Keratinocyte (primary cell): Measurements from ENCODE around the gene RAG2. TPM values are rescaled to one million over a fixed set of nuclear protein-coding genes. Genes with fewer than 3 reads are reported as not detected.

Experiments used
- DNase-seq: peaks from one replicate; pipeline ENCODE4 v3.0.0-alpha.2; 2011; ENCODE audit warnings: low read depth, missing footprints, low spot score
- FAIRE-seq: peaks from 2 replicates; lab custom pipeline; 2011; peaks lifted over from hg19 to GRCh38; lab: Jason Lieb, UNC
- H2AFZ ChIP-seq: 2 replicates; pipeline ENCODE4 v1.6.0; 2012; ENCODE audit warnings: low read length, control low read depth, inconsistent platforms; ENCODE audit not compliant: control insufficient read depth
- H3K27ac ChIP-seq: 2 replicates; pipeline ENCODE4 v1.5.1; 2011; ENCODE audit warnings: low read length; ENCODE audit not compliant: control insufficient read depth, insufficient read depth
- H3K27me3 ChIP-seq: 3 replicates; pipeline ENCODE4 v1.6.0; 2011; ENCODE audit warnings: low read length; ENCODE audit not compliant: control insufficient read depth, insufficient read depth; ENCODE audit errors: extremely low read depth
- H3K36me3 ChIP-seq, 2 experiments: 2 replicates in 1 of 2; 3 replicates in 1 of 2; pipeline ENCODE4 v1.5.1; 2011; ENCODE audit warnings: low read length in 2 of 2, mild to moderate bottlenecking in 1 of 2; ENCODE audit not compliant: control insufficient read depth in 2 of 2, insufficient read depth in 2 of 2; ENCODE audit errors: extremely low read depth in 1 of 2
- H3K4me1 ChIP-seq: 3 replicates; pipeline ENCODE4 v1.5.1; 2011; ENCODE audit warnings: low read length; ENCODE audit not compliant: control insufficient read depth, insufficient read depth; ENCODE audit errors: extremely low read depth
- H3K4me2 ChIP-seq: 3 replicates; pipeline ENCODE4 v1.6.0; 2011; ENCODE audit warnings: low read depth, low read length; ENCODE audit not compliant: control insufficient read depth, insufficient read depth; ENCODE audit errors: extremely low read depth
- H3K4me3 ChIP-seq, 3 experiments: fragments of 200-600 bp in 1 of 3; sonication (generic) in 1 of 3; 2 replicates in 2 of 3; 3 replicates in 1 of 3; pipeline ENCODE4 v1.5.1; 2011 to 2016; ENCODE audit warnings: low read length in 3 of 3, mild to moderate bottlenecking in 3 of 3, control low read depth in 2 of 3, inconsistent platforms in 1 of 3, low read depth in 1 of 3, mixed read lengths in 1 of 3, mixed run types in 1 of 3, moderate library complexity in 1 of 3; ENCODE audit not compliant: control insufficient read depth in 2 of 3, insufficient read depth in 2 of 3; ENCODE audit errors: extremely low read depth in 1 of 3
- H3K79me2 ChIP-seq: 2 replicates; pipeline ENCODE4 v1.6.0; 2012; ENCODE audit warnings: low read length; ENCODE audit not compliant: control insufficient read depth, insufficient read depth
- H3K9ac ChIP-seq: 3 replicates; pipeline ENCODE4 v1.6.0; 2011; ENCODE audit warnings: low read length; ENCODE audit not compliant: control insufficient read depth, insufficient read depth; ENCODE audit errors: extremely low read depth
- H3K9me1 ChIP-seq: 3 replicates; pipeline ENCODE4 v1.6.0; 2011; ENCODE audit warnings: low read length; ENCODE audit not compliant: control insufficient read depth, insufficient read depth; ENCODE audit errors: extremely low read depth
- H3K9me3 ChIP-seq: 2 replicates; pipeline ENCODE4 v1.5.1; 2012; ENCODE audit warnings: low read depth, low read length; ENCODE audit not compliant: control insufficient read depth
- H4K20me1 ChIP-seq: 3 replicates; pipeline ENCODE4 v1.6.0; 2011; ENCODE audit warnings: low read length; ENCODE audit not compliant: control insufficient read depth, insufficient read depth; ENCODE audit errors: extremely low read depth
- CTCF ChIP-seq, 3 experiments: IDR thresholded peaks in 1 of 3; conservative IDR thresholded peaks in 1 of 3; optimal IDR thresholded peaks in 1 of 3; 2 replicates in 2 of 3; 3 replicates in 1 of 3; pipeline versions ENCODE3 to v1.5.1; 2011; ENCODE audit warnings: low read length in 3 of 3, mild to moderate bottlenecking in 3 of 3, moderate library complexity in 2 of 3, control low read depth in 1 of 3, inconsistent platforms in 1 of 3; ENCODE audit not compliant: insufficient read depth in 2 of 3; ENCODE audit errors: extremely low read depth in 1 of 3
- EZH2 ChIP-seq: IDR thresholded peaks from one replicate; pipeline ENCODE4 v1.6.1; 2012; ENCODE audit warnings: inconsistent platforms, mild to moderate bottlenecking, low read length, moderate library complexity
- dilution Hi-C: fragments of 300-500 bp; cut with MboI; formaldehyde crosslinking; loops from one replicate; pipeline ENCODE4 v1.7.0; 2020; ENCODE audit warnings: low sequenced_read_pairs; ENCODE audit not compliant: extremely low pct_ligation_motif_present
- polyA plus RNA-seq, 5 experiments: library from polyadenylated mRNA; depleted of rRNA in 3 of 5; stranded (reverse) in 3 of 5; stranded (forward) in 1 of 5; unstranded in 1 of 5; fragments of >200 nt; gene quantifications; 1 replicate in 1 of 5; 2 replicates in 3 of 5; 3 replicates in 1 of 5; pipeline versions ENCODE4 v1.2.1 to v1.2.3, GENCODE V29; 2011 to 2012; ENCODE audit warnings: missing spikeins in 2 of 5, low read depth in 1 of 5, low replicate concordance in 1 of 5

Gene RAG2
- polyA plus RNA-seq, 1 donor (not counting 4 experiments of a cell fraction or from before 2014, with no cell fraction given) = not detected

- FAIRE-seq = no peak
- H3K27me3 ChIP-seq = peaks cover 6% of the 10 kb centered on the region
These were observed 28.9 kb downstream of the RAG2 start for GRCh38 chr11:36569095-36569494.

GRCh38 chr11:36567694-36568093 is 30.3 kb downstream of the RAG2 start, which contains the start of gene RAG1:
Gene RAG1, plus strand, starts transcription at chr11:36568007. Its CDS starts 5,298 bp downstream, at chr11:36573305.
- H4K20me1 ChIP-seq = no peaks in the 10 kb centered on the region
- H3K27me3 ChIP-seq = peaks cover 6% of the 10 kb centered on the region
- DNase-seq = no peak
- H3K9me3 ChIP-seq = no peaks in the 10 kb centered on the region
- no peak within 1 kb of the TSS for H3K27ac ChIP-seq
- dilution Hi-C loops = no loop called here
- H3K9ac ChIP-seq = no peak within 1 kb of the TSS
- no peak within 1 kb of the TSS for H3K4me3 ChIP-seq
- H3K4me1 ChIP-seq = no peaks in the 10 kb centered on the region
- no peak within 1 kb of the TSS for H2AFZ ChIP-seq
- TF ChIP-seq CTCF (optimal IDR thresholded peaks at IDR 0.05 in 1 of 3, IDR thresholded peaks at IDR 0.05 in 1 of 3, conservative IDR thresholded peaks at IDR 0.05 in 1 of 3; ENCODE audit: extremely low read depth in 1 of 3, insufficient read depth in 2 of 3, low read length in 3 of 3) (no peak), EZH2 (no peak)
- H3K36me3 ChIP-seq = no peaks in the 10 kb centered on the region
- no peak for FAIRE-seq
- H3K4me2 ChIP-seq = no peak within 1 kb of the TSS
- no peaks in the 10 kb centered on the region for H3K9me1 ChIP-seq
- no peaks in the 10 kb centered on the region for H3K79me2 ChIP-seq

More at GRCh38 chr11:36569095-36569494, 28.9 kb downstream of the RAG2 start:
- no peaks in the 10 kb centered on the region for H3K4me1 ChIP-seq
- no peaks in the 10 kb centered on the region for H3K36me3 ChIP-seq
- no peak overlapping the region for H3K9ac ChIP-seq
- H3K4me2 ChIP-seq = no peak overlapping the region
- TF ChIP-seq EZH2 = no peak
- TF ChIP-seq CTCF (optimal IDR thresholded peaks at IDR 0.05 in 1 of 3, IDR thresholded peaks at IDR 0.05 in 1 of 3, conservative IDR thresholded peaks at IDR 0.05 in 1 of 3; ENCODE audit: extremely low read depth in 1 of 3, insufficient read depth in 2 of 3, low read length in 3 of 3) = no peak
- H3K27ac ChIP-seq = no peak overlapping the region
- dilution Hi-C loops = no loop called here
- no peaks in the 10 kb centered on the region for H4K20me1 ChIP-seq
- no peak for DNase-seq
- no peaks in the 10 kb centered on the region for H3K79me2 ChIP-seq
- H2AFZ ChIP-seq = no peak overlapping the region
- H3K4me3 ChIP-seq = no peak overlapping the region
- H3K9me1 ChIP-seq = no peaks in the 10 kb centered on the region
- H3K9me3 ChIP-seq = no peaks in the 10 kb centered on the region
